ENCODE measurements around the gene NKD2. TPM values are rescaled to one million over a fixed set of nuclear protein-coding genes. Genes with fewer than 3 reads are reported as not detected.

Gene NKD2
- total and polyA plus RNA-seq, 2 experiments from 2014 or later, result 9.0 to 11.9 TPM

DNA sequence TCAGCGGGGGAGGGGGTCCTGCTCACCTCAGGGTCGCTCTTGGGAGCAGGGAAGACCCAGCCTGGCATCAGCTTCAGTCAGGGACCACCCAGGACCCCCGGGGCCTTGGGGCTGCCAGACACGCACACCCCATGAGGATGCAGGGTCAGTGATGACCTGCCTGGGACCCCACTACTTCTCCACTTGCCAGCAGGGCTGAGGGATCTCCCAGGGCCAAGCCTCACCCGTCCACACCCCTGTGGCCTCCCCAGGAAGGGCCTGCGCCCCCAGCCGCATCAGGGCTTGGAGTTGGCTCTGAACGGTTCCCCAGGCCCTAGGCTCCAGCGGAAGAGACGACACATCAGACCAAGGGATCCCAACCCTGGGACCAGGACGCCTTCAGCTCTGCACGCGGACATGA lies 69.6 kb downstream of the NKD2 start (continued):
- TF ChIP-seq, protein P1, sequence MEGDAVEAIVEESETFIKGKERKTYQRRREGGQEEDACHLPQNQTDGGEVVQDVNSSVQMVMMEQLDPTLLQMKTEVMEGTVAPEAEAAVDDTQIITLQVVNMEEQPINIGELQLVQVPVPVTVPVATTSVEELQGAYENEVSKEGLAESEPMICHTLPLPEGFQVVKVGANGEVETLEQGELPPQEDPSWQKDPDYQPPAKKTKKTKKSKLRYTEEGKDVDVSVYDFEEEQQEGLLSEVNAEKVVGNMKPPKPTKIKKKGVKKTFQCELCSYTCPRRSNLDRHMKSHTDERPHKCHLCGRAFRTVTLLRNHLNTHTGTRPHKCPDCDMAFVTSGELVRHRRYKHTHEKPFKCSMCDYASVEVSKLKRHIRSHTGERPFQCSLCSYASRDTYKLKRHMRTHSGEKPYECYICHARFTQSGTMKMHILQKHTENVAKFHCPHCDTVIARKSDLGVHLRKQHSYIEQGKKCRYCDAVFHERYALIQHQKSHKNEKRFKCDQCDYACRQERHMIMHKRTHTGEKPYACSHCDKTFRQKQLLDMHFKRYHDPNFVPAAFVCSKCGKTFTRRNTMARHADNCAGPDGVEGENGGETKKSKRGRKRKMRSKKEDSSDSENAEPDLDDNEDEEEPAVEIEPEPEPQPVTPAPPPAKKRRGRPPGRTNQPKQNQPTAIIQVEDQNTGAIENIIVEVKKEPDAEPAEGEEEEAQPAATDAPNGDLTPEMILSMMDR (conservative IDR thresholded peaks at IDR 0.05; ENCODE audit: low read depth in 2 of 2), result no peak
- TF ChIP-seq ZNF114 (CRISPR knock-in tag; IDR thresholded peaks at IDR 0.05) (no peak), NANOG (IDR thresholded peaks at IDR 0.05; ENCODE audit: borderline replicate concordance) (no peak), JUNB (IDR thresholded peaks at IDR 0.05; ENCODE audit: unreplicated experiment) (no peak), STAT1 (IDR thresholded peaks at IDR 0.05; ENCODE audit: unreplicated experiment) (no peak), POLR2AphosphoS5 (IDR thresholded peaks at IDR 0.05; ENCODE audit: low read depth) (no peak)

DNA sequence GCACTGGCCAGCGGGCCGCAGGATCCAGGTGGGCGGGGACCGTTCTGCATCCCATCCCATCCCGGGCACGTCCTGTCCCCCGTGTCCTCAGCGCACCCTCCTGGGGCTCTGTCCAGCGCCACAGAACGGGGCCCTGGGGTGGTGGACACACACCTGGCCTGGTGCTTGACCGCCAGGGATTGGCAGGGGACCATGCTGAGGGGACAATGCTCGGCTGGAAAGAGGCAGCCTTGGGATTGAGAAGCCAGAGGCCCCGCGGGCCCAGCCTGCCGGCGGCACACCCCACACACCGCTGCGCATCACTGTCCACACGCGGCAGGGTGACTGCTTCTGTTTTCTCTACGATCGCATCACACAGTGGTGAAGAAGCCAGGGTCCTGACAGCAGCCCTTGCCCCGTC lies 70.2 kb downstream of the NKD2 start:
- Mint-ChIP-seq H3K27ac (no peak overlapping the region), H3K4me1 (no peaks in the 10 kb centered on the region; the same call in 2 of the 3 replicates), H3K27me3 (ENCODE audit: insufficient read depth, low read depth, poor library complexity) (peaks cover 8% of the 10 kb centered on the region), H3K36me3 (ENCODE audit: low read depth) (peaks cover 14% of the 10 kb centered on the region), H3K9me3 (no peaks in the 10 kb centered on the region), H3K4me3 (no peak overlapping the region)
- H3K9me2 ChIP-seq (ENCODE audit: insufficient read depth), result no peaks in the 10 kb centered on the region
- no peaks in the 10 kb centered on the region for H4K20me1 ChIP-seq (replicated peaks; ENCODE audit: insufficient read depth)
- H3K4me2 ChIP-seq, result no peak overlapping the region
- H2AFZ ChIP-seq, result no peak overlapping the region
- no peaks in the 10 kb centered on the region for H3K4me1 ChIP-seq (ENCODE audit: insufficient read depth)
- H3K27ac ChIP-seq (ENCODE audit: low read depth), result no peak overlapping the region
- no peaks in the 10 kb centered on the region for H3K36me3 ChIP-seq (ENCODE audit: insufficient read depth)
- H3F3A ChIP-seq (replicated peaks; ENCODE audit: low read depth), result no peaks in the 10 kb centered on the region
- H3K27me3 ChIP-seq (ENCODE audit: insufficient read depth), result no peaks in the 10 kb centered on the region
- no peaks in the 10 kb centered on the region for H3K79me2 ChIP-seq (replicated peaks; ENCODE audit: insufficient read depth)
- no peak overlapping the region for H3K4me3 ChIP-seq
- ATAC-seq, result no peak
- no peak for DNase-seq (ENCODE audit: low spot score)
- no peak for TF ChIP-seq CREB1 (CRISPR knock-in tag; IDR thresholded peaks at IDR 0.05; ENCODE audit: low read depth)
- TF ChIP-seq, protein P2, sequence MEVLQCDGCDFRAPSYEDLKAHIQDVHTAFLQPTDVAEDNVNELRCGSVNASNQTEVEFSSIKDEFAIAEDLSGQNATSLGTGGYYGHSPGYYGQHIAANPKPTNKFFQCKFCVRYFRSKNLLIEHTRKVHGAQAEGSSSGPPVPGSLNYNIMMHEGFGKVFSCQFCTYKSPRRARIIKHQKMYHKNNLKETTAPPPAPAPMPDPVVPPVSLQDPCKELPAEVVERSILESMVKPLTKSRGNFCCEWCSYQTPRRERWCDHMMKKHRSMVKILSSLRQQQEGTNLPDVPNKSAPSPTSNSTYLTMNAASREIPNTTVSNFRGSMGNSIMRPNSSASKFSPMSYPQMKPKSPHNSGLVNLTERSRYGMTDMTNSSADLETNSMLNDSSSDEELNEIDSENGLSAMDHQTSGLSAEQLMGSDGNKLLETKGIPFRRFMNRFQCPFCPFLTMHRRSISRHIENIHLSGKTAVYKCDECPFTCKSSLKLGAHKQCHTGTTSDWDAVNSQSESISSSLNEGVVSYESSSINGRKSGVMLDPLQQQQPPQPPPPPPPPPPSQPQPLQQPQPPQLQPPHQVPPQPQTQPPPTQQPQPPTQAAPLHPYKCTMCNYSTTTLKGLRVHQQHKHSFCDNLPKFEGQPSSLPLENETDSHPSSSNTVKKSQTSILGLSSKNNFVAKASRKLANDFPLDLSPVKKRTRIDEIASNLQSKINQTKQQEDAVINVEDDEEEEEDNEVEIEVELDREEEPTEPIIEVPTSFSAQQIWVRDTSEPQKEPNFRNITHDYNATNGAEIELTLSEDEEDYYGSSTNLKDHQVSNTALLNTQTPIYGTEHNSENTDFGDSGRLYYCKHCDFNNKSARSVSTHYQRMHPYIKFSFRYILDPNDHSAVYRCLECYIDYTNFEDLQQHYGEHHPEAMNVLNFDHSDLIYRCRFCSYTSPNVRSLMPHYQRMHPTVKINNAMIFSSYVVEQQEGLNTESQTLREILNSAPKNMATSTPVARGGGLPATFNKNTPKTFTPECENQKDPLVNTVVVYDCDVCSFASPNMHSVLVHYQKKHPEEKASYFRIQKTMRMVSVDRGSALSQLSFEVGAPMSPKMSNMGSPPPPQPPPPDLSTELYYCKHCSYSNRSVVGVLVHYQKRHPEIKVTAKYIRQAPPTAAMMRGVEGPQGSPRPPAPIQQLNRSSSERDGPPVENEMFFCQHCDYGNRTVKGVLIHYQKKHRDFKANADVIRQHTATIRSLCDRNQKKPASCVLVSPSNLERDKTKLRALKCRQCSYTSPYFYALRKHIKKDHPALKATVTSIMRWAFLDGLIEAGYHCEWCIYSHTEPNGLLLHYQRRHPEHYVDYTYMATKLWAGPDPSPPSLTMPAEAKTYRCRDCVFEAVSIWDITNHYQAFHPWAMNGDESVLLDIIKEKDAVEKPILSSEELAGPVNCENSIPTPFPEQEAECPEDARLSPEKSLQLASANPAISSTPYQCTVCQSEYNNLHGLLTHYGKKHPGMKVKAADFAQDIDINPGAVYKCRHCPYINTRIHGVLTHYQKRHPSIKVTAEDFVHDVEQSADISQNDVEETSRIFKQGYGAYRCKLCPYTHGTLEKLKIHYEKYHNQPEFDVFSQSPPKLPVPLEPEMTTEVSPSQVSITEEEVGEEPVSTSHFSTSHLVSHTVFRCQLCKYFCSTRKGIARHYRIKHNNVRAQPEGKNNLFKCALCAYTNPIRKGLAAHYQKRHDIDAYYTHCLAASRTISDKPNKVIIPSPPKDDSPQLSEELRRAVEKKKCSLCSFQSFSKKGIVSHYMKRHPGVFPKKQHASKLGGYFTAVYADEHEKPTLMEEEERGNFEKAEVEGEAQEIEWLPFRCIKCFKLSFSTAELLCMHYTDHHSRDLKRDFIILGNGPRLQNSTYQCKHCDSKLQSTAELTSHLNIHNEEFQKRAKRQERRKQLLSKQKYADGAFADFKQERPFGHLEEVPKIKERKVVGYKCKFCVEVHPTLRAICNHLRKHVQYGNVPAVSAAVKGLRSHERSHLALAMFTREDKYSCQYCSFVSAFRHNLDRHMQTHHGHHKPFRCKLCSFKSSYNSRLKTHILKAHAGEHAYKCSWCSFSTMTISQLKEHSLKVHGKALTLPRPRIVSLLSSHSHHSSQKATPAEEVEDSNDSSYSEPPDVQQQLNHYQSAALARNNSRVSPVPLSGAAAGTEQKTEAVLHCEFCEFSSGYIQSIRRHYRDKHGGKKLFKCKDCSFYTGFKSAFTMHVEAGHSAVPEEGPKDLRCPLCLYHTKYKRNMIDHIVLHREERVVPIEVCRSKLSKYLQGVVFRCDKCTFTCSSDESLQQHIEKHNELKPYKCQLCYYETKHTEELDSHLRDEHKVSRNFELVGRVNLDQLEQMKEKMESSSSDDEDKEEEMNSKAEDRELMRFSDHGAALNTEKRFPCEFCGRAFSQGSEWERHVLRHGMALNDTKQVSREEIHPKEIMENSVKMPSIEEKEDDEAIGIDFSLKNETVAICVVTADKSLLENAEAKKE (CRISPR knock-in tag; IDR thresholded peaks at IDR 0.05), result no peak
- no peak for TF ChIP-seq EZH2phosphoT487 (IDR thresholded peaks at IDR 0.05; ENCODE audit: unreplicated experiment)
- TF ChIP-seq, protein P1 (conservative IDR thresholded peaks at IDR 0.05; ENCODE audit: low read depth in 2 of 2), result no peak
- no peak for TF ChIP-seq POLR2AphosphoS5 (IDR thresholded peaks at IDR 0.05; ENCODE audit: low read depth)
- no peak for TF ChIP-seq JUNB (IDR thresholded peaks at IDR 0.05; ENCODE audit: unreplicated experiment)
- TF ChIP-seq, protein P3, sequence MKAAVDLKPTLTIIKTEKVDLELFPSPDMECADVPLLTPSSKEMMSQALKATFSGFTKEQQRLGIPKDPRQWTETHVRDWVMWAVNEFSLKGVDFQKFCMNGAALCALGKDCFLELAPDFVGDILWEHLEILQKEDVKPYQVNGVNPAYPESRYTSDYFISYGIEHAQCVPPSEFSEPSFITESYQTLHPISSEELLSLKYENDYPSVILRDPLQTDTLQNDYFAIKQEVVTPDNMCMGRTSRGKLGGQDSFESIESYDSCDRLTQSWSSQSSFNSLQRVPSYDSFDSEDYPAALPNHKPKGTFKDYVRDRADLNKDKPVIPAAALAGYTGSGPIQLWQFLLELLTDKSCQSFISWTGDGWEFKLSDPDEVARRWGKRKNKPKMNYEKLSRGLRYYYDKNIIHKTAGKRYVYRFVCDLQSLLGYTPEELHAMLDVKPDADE (IDR thresholded peaks at IDR 0.05), result no peak
- no peak for TF ChIP-seq STAT1 (IDR thresholded peaks at IDR 0.05; ENCODE audit: unreplicated experiment)
- no peak for TF ChIP-seq EZH2 (IDR thresholded peaks at IDR 0.05; ENCODE audit: low read depth, unreplicated experiment)
- TF ChIP-seq ZNF114 (CRISPR knock-in tag; IDR thresholded peaks at IDR 0.05), result no peak
- no peak for TF ChIP-seq ZNF331 (CRISPR knock-in tag; IDR thresholded peaks at IDR 0.05; ENCODE audit: low read depth)

Data from GM23338 (cell line).